ENCODE measurements around the gene CRTC1.
"Not testable (repeated sequence)": the region's sequence is repeated elsewhere in the genome, so short reads cannot be mapped to it uniquely, and the experiment has no call there.

Gene CRTC1

DNA sequence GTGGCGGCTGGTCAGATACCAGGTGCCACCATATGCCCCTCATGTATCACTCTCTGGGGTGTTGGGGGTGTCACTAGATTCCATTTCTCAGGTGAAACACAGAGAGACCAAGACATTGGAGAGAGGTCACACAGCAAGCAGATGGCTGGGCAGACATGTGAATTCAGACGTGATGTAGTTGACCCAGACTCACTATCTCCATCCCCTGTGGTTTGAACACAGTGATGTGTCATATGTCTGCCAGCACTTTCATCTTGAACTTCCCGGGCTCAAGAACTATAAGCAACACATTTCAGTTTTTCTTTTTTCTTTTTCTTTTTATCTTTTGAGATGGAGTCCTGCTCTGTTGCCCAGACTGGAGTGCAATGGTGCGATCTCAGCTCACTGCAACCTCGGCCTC lies 132.2 kb downstream of the CRTC1 start:
- DNase-seq (ENCODE audit: extremely low spot score), result no peak
- ChIA-PET CTCF (no interaction called here), POLR2A (no interaction called here)
- TF ChIP-seq SP1 (IDR thresholded peaks at IDR 0.05), result no peak
- no peak for TF ChIP-seq TARDBP (IDR thresholded peaks at IDR 0.05)
- TF ChIP-seq FOXM1 (IDR thresholded peaks at IDR 0.05; ENCODE audit: borderline replicate concordance), result no peak
- no peak for TF ChIP-seq L3MBTL2 (conservative IDR thresholded peaks at IDR 0.05)
- no peak for TF ChIP-seq ELF4 (IDR thresholded peaks at IDR 0.05)
- no peak for TF ChIP-seq HDGF (IDR thresholded peaks at IDR 0.05; ENCODE audit: borderline replicate concordance)
- no peak for TF ChIP-seq CTBP1 (IDR thresholded peaks at IDR 0.05; ENCODE audit: borderline replicate concordance)
- TF ChIP-seq LEF1 (IDR thresholded peaks at IDR 0.05; ENCODE audit: borderline replicate concordance), result no peak
- no peak for TF ChIP-seq BHLHE40 (IDR thresholded peaks at IDR 0.05; ENCODE audit: borderline replicate concordance)
- no peak for TF ChIP-seq ARNT (IDR thresholded peaks at IDR 0.05)
- TF ChIP-seq ZNF384 (IDR thresholded peaks at IDR 0.05), result no peak
- TF ChIP-seq NFRKB (IDR thresholded peaks at IDR 0.05), result no peak
- no peak for TF ChIP-seq FOXK2 (IDR thresholded peaks at IDR 0.05)
- TF ChIP-seq SUZ12 (IDR thresholded peaks at IDR 0.05), result no peak
- TF ChIP-seq, protein P1, sequence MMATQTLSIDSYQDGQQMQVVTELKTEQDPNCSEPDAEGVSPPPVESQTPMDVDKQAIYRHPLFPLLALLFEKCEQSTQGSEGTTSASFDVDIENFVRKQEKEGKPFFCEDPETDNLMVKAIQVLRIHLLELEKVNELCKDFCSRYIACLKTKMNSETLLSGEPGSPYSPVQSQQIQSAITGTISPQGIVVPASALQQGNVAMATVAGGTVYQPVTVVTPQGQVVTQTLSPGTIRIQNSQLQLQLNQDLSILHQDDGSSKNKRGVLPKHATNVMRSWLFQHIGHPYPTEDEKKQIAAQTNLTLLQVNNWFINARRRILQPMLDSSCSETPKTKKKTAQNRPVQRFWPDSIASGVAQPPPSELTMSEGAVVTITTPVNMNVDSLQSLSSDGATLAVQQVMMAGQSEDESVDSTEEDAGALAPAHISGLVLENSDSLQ (IDR thresholded peaks at IDR 0.05), result no peak

DNA sequence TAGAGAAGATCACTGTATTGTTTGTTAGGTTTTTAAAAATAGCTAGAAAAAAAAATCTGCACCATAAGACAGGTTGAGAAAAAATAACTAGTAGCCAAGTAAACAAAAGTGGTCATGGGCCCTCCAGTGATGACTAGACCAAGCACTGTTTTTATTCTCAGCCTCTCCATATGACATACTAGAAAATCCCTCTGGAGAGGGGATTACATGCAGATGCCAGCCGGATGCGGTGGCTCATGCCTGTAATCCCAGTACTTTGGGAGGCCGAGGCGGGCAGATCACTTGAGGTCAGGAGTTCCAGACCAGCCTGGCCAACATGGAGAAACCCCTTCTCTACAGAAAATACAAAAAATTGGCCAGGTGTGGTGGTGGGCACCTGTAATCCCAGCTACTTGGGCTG lies 133.2 kb downstream of the CRTC1 start:
- DNase-seq (ENCODE audit: extremely low spot score); CTCF ChIA-PET: not testable (repeated sequence)
- POLR2A ChIA-PET, result interaction anchor here (0.7 kb wide), 1 partner anchor 12 kb away, joined by 4 read pairs; no protein-coding TSS in a partner anchor

DNA sequence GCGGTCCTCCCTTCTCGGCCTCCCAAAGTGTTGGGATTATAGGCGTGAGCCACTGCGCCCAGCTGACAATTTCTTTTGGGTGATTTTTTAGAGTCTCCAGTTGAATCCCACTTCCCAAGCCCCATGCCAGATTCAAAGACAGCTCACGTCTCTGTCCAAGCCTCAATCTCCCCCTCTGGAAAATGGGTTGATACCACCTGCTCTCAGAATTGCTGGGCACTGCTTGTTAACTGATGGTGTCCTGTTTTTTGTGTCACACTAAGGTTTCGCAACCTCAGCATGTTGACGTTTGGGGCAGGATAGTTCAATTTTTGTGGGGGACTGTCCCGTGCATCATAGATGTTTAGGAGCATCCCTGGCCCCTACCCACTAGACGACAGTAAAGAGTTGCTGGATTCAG lies 134.1 kb downstream of the CRTC1 start:
- CTCF ChIA-PET, result no interaction called here
- TF ChIP-seq FOXK2 (IDR thresholded peaks at IDR 0.05), result no peak
- no peak for TF ChIP-seq FOXA1 (IDR thresholded peaks at IDR 0.05)
- TF ChIP-seq ARNT (IDR thresholded peaks at IDR 0.05), result no peak
- no peak for TF ChIP-seq ZNF384 (IDR thresholded peaks at IDR 0.05)
- no peak for TF ChIP-seq BHLHE40 (IDR thresholded peaks at IDR 0.05; ENCODE audit: borderline replicate concordance)
- TF ChIP-seq HDGF (IDR thresholded peaks at IDR 0.05; ENCODE audit: borderline replicate concordance), result no peak
- TF ChIP-seq LEF1 (IDR thresholded peaks at IDR 0.05; ENCODE audit: borderline replicate concordance), result no peak
- no peak for TF ChIP-seq TARDBP (IDR thresholded peaks at IDR 0.05)
- TF ChIP-seq NFRKB (IDR thresholded peaks at IDR 0.05), result no peak
- TF ChIP-seq, protein P1 (IDR thresholded peaks at IDR 0.05), result no peak
- TF ChIP-seq FOXM1 (IDR thresholded peaks at IDR 0.05; ENCODE audit: borderline replicate concordance), result no peak
- no peak for TF ChIP-seq SP1 (IDR thresholded peaks at IDR 0.05)
- TF ChIP-seq CTBP1 (IDR thresholded peaks at IDR 0.05; ENCODE audit: borderline replicate concordance), result no peak
- no peak for TF ChIP-seq L3MBTL2 (conservative IDR thresholded peaks at IDR 0.05)
- TF ChIP-seq ELF4 (IDR thresholded peaks at IDR 0.05), result no peak
- TF ChIP-seq SUZ12 (IDR thresholded peaks at IDR 0.05), result no peak

DNA sequence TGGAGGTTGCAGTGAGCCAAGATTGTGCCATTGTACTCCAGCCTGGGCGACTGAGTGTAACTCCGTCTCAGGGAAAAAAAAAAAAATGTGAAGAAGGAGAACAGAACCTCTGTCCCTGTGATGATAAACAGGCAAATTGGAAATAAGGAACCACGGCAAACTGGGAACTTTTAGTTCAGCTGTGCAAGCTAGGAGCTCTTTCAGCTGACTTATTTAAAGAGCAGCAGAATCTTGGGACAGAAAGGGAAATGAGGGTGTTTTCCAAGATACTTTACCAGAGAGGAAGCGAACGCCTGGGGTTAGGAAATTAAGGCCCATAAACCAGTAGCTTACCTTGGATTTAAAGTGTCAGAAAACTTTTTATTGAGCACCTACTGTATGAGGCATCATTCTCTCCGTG lies 145.3 kb downstream of the CRTC1 start:
- TF ChIP-seq HDGF (IDR thresholded peaks at IDR 0.05; ENCODE audit: borderline replicate concordance), result no peak
- no peak for TF ChIP-seq ARNT (IDR thresholded peaks at IDR 0.05)
- no peak for TF ChIP-seq FOXA1 (IDR thresholded peaks at IDR 0.05)
- TF ChIP-seq LEF1 (IDR thresholded peaks at IDR 0.05; ENCODE audit: borderline replicate concordance), result no peak
- no peak for TF ChIP-seq L3MBTL2 (conservative IDR thresholded peaks at IDR 0.05)
- TF ChIP-seq NFRKB (IDR thresholded peaks at IDR 0.05), result no peak
- TF ChIP-seq BHLHE40 (IDR thresholded peaks at IDR 0.05; ENCODE audit: borderline replicate concordance), result no peak
- no peak for TF ChIP-seq ZNF384 (IDR thresholded peaks at IDR 0.05)
- no peak for TF ChIP-seq FOXK2 (IDR thresholded peaks at IDR 0.05)
- TF ChIP-seq SUZ12 (IDR thresholded peaks at IDR 0.05), result no peak
- TF ChIP-seq, protein P1 (IDR thresholded peaks at IDR 0.05), result no peak
- POLR2A ChIA-PET, result interaction anchor here (0.6 kb wide), 1 partner anchor 12 kb away, joined by 4 read pairs; no protein-coding TSS in a partner anchor
- CTCF ChIA-PET, result interaction anchor here (0.7 to 0.8 kb wide), 2 partner anchors 307 to 375 kb away, joined by 3 to 10 read pairs; partner anchors contain the start of gene ELL
- no peak for DNase-seq (ENCODE audit: extremely low spot score)

More for the DNA sequence above, 134.1 kb downstream of the CRTC1 start:
- POLR2A ChIA-PET, result no interaction called here
- no peak for DNase-seq (ENCODE audit: extremely low spot score)

DNA sequence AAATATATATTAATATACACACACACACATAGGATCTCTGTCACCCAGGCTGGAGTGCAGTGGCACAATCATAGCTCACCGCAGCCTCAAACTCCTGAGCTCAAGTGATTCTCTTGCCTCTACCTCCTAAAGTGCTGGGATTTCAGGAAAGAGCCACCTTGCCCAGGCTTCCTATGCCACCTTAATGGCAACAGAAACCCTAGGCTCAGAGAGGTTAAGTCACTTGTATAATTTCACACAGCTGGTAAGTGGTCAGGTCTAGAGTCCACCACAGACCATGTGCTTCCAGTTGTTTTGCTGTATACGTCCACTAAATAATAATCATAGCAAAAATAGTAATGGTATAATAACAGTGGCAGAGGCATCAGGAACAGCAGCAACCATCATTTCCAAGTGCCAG lies 147.0 kb downstream of the CRTC1 start:
- DNase-seq (ENCODE audit: extremely low spot score), result no peak
- ChIA-PET CTCF (no interaction called here), POLR2A (interaction anchor here (1.6 to 3.9 kb wide), 4 partner anchors 11 to 59 kb away, joined by 4 to 42 read pairs (median 16); no protein-coding TSS in a partner anchor)
- TF ChIP-seq ARNT (IDR thresholded peaks at IDR 0.05) (no peak), FOXK2 (IDR thresholded peaks at IDR 0.05) (no peak), CTBP1 (IDR thresholded peaks at IDR 0.05; ENCODE audit: borderline replicate concordance) (no peak), TARDBP (IDR thresholded peaks at IDR 0.05) (no peak), SUZ12 (IDR thresholded peaks at IDR 0.05) (no peak), ELF4 (IDR thresholded peaks at IDR 0.05) (no peak), LEF1 (IDR thresholded peaks at IDR 0.05; ENCODE audit: borderline replicate concordance) (no peak), BHLHE40 (IDR thresholded peaks at IDR 0.05; ENCODE audit: borderline replicate concordance) (no peak), L3MBTL2 (conservative IDR thresholded peaks at IDR 0.05) (no peak), FOXA1 (IDR thresholded peaks at IDR 0.05) (no peak), FOXM1 (IDR thresholded peaks at IDR 0.05; ENCODE audit: borderline replicate concordance) (no peak), SP1 (IDR thresholded peaks at IDR 0.05) (no peak), NFRKB (IDR thresholded peaks at IDR 0.05) (no peak), ZNF384 (IDR thresholded peaks at IDR 0.05) (no peak), HDGF (IDR thresholded peaks at IDR 0.05; ENCODE audit: borderline replicate concordance) (no peak)
- TF ChIP-seq, protein P1 (IDR thresholded peaks at IDR 0.05), result no peak
